Measurements from ENCODE around the gene SIK2. TPM values are rescaled to one million over a fixed set of nuclear protein-coding genes. Genes with fewer than 3 reads are reported as not detected.

The SIK2 gene
- total and polyA plus RNA-seq, 11 donors = 4.1 to 45.8 (median 27.5) TPM

DNA sequence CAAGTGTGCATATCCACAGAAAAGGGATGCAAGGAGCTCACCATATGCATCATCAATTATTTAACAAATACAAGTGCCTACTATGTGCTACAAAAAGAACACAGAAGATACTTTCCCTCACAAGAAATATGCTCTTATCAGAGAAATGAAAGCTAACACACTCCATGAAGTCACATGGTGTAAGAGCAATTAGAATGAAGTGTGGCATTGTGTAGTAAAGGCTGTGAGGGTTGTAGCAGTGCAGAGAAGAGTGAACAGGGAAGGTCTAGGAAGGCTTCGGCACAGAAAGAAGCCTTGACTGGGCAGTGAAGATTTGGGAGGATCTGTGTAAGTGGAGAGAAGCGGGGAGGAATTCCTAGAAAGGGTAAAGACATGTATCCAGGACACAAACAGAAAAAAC, 141.5 kb downstream of the SIK2 start:
- Histone ChIP-seq H3K27me3 (no peaks in the 10 kb centered on the region), H3K36me3 (peaks cover 0 to 95% (median 84%) of the 10 kb centered on the region in 9 donors), H3K9me3 (no peaks in the 10 kb centered on the region), H3K4me3 (no peak overlapping the region), H3K4me1 (peaks cover 0 to 20% (median 6%) of the 10 kb centered on the region in 12 donors), H3K27ac (no peak overlapping the region)
- ATAC-seq = no peak
- DNase-seq = no peak
- no peak for TF ChIP-seq POLR2A (IDR thresholded peaks at IDR 0.05)
- WGBS, 4 donors = 92 to 97% (median 93%) methylated on average over 2 of the region's 2 CpGs
- intact Hi-C loops (cut with DNase I) = no loop called here

DNA sequence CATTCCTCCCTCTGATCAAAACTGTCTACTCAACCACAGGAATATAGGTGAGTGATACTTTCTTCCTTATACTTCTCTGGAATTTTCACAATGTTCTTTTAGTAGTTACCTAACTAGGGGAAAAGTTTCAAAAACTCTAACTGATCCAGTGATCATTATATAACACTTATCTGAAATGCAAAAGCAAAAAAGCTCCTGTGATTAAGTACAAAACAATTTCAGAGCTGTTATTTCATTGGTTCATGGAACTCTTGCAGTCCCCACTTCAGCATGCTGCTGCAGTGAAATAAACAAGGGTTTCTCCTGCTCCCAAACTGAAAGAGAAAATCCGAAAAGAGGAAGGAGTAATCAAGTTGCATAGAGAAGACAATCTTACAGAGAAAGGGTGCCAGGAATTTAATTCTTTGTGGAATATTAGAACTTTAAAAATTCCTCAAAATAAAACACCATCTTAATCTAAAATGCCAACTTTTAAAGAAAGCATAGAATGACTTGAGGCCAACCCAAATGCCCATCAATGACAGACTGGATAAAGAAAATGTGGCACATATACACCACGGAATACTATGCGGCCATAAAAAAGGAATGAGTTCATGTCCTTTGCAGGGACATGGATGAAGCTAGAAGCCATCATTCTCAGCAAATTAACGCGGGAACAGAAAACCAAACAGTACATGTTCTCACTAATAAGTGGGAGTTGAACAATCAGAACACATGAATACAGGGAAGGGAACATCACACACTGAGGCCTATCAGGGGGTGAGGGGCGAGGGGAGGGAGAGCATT, 143.7 kb downstream of the SIK2 start:
- DNase-seq (no peak), ATAC-seq (no peak)
- peak overlapping the region in 1 of 12 donors; percentile 7 for H3K27ac ChIP-seq
- H3K9me3 ChIP-seq = no peaks in the 10 kb centered on the region
- no peaks in the 10 kb centered on the region for H3K27me3 ChIP-seq
- TF ChIP-seq, protein P1, sequence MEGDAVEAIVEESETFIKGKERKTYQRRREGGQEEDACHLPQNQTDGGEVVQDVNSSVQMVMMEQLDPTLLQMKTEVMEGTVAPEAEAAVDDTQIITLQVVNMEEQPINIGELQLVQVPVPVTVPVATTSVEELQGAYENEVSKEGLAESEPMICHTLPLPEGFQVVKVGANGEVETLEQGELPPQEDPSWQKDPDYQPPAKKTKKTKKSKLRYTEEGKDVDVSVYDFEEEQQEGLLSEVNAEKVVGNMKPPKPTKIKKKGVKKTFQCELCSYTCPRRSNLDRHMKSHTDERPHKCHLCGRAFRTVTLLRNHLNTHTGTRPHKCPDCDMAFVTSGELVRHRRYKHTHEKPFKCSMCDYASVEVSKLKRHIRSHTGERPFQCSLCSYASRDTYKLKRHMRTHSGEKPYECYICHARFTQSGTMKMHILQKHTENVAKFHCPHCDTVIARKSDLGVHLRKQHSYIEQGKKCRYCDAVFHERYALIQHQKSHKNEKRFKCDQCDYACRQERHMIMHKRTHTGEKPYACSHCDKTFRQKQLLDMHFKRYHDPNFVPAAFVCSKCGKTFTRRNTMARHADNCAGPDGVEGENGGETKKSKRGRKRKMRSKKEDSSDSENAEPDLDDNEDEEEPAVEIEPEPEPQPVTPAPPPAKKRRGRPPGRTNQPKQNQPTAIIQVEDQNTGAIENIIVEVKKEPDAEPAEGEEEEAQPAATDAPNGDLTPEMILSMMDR (IDR thresholded peaks at IDR 0.05) = no peak
- TF ChIP-seq POLR2A (IDR thresholded peaks at IDR 0.05) = no peak
- 91 to 96% (median 93%) methylated on average over 6 of the region's 6 CpGs for WGBS, 4 donors
- peaks cover 0 to 100% (median 94%) of the 10 kb centered on the region in 9 donors for H3K36me3 ChIP-seq
- peaks cover 0 to 20% (median 6%) of the 10 kb centered on the region in 12 donors for H3K4me1 ChIP-seq
- intact Hi-C loops (cut with DNase I) = no loop called here
- no peak overlapping the region for H3K4me3 ChIP-seq

DNA sequence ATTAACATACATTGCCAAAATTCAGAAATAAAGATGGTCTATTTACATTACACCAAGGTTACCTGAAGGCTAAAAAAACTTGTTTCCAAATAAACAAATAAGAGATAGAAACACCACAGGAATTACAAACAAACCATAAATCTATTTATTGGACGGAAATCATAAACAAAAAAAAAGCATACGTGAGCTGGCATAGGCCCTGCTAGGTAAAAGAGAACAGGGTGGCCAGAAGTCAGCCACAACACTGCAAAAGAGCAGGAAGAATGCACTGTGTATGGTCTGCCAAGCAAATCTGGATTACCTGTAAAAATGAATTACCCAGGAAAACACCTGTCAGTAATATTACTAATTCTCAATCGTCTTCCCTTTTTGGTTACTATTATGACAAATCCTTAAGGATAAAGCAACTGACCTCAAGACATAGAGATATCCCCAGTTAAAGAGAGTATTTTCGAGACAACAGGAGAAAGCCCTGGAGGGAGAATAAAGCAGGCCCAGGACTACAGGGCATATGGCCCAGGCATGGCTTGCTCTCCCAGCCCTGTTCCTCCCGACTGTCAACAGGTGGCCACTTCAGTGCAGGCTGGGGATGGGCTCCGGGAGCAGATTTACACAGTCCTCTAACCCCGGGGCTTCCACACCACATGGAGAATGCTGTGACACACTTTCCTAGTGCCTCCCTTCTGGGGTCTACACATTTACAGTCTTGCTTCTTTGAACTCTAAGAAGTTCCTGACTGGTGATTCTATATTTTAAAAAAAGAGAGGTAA, 146.0 kb downstream of the SIK2 start:
- 82 to 86% (median 84%) methylated on average over 7 of the region's 7 CpGs for WGBS, 4 donors
- no peak overlapping the region for H3K27ac ChIP-seq
- no peak for ATAC-seq

DNA sequence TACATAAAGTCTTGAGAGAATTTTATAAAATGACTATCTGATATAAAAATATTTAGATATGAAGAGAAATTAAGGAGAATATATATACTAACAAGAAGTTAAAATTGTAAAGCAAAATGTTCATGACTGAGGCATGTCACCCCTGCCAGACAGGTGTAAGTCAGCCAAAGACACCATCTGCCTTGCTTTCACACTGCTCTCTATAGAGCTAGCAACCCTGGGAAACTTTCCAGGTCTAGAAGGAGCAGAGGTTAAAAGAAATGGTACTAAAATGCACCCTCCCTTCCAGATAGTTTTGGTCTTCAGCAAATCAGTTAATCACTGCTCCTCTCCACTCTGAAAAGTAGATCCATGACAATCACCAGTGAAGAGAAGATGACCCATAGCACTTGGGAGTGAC, 147.4 kb downstream of the SIK2 start:
- Histone ChIP-seq H3K4me3 (no peak overlapping the region), H3K4me1 (peaks cover 0 to 12% (median 5%) of the 10 kb centered on the region in 12 donors), H3K36me3 (peaks cover 0 to 100% (median 94%) of the 10 kb centered on the region in 9 donors), H3K9me3 (no peaks in the 10 kb centered on the region), H3K27me3 (no peaks in the 10 kb centered on the region), H3K27ac (no peak overlapping the region)
- intact Hi-C loops (cut with DNase I) = no loop called here
- ATAC-seq (no peak), DNase-seq (no peak)
- TF ChIP-seq POLR2A (IDR thresholded peaks at IDR 0.05) = no peak
- TF ChIP-seq, protein P1 (IDR thresholded peaks at IDR 0.05) = no peak

More for the DNA sequence above, 146.0 kb downstream of the SIK2 start:
- Histone ChIP-seq H3K36me3 (peaks cover 0 to 100% (median 94%) of the 10 kb centered on the region in 9 donors), H3K27me3 (no peaks in the 10 kb centered on the region), H3K4me1 (peaks cover 0 to 12% (median 6%) of the 10 kb centered on the region in 12 donors), H3K4me3 (no peak overlapping the region), H3K9me3 (no peaks in the 10 kb centered on the region)
- no peak for DNase-seq
- TF ChIP-seq, protein P1 (IDR thresholded peaks at IDR 0.05) = no peak
- no peak for TF ChIP-seq POLR2A (IDR thresholded peaks at IDR 0.05)
- intact Hi-C loops (cut with DNase I) = no loop called here
